ENCODE measurements around the gene TRIM68.

GRCh38 chr11:4643076-4643475 lies 35.0 kb upstream of the TRIM68 start:
- TF ChIP-seq CTCF (IDR thresholded peaks at IDR 0.05) = no peak
- no peak for TF ChIP-seq POLR2A (IDR thresholded peaks at IDR 0.05)
- no peak for TF ChIP-seq EP300 (IDR thresholded peaks at IDR 0.05)

Measured in ovary (tissue), 3 donors.